PC-9 (cell line): Measurements from ENCODE around the gene CCDC192. TPM values are rescaled to one million over a fixed set of nuclear protein-coding genes. Genes with fewer than 3 reads are reported as not detected.

Experiments
- BruUV-seq: library from RNA; stranded (reverse); fragments of 400-500 nt; replicated peaks from 2 replicates; lab custom pipeline; 2021; lab: Mats Ljungman, UMichigan
- CTCF ChIA-PET: fragments of 300-600 bp; sonication (Branson Sonifier 250); formaldehyde crosslinking; loops from one replicate; lab custom pipeline; 2022; ENCODE audit warnings: antibody characterized with exemption; lab: Charles Lee
- POLR2A ChIA-PET: fragments of 300-600 bp; sonication (Branson Sonifier 250); formaldehyde crosslinking; loops from one replicate; lab custom pipeline; 2022; ENCODE audit warnings: antibody characterized with exemption; ENCODE audit not compliant: unreplicated experiment; lab: Charles Lee
- DNase-seq, 2 experiments: peaks; one replicate each; pipeline versions ENCODE4 v3.0.0 to v3.0.0-alpha.2; 2015 to 2022; ENCODE audit warnings: mixed read lengths in 1 of 2
- H2AFZ ChIP-seq: fragments of 200-600 bp; sonication (generic); 2 replicates; pipeline ENCODE4 v1.8.1; 2017; ENCODE audit warnings: antibody characterized with exemption
- H3F3A ChIP-seq: fragments of 200-600 bp; sonication (generic); 2 replicates; pipeline ENCODE4 v1.8.1; 2017; ENCODE audit warnings: antibody characterized with exemption, mild to moderate bottlenecking, low read depth; ENCODE audit not compliant: insufficient read depth
- H3K27ac ChIP-seq: fragments of 200-600 bp; sonication (generic); 2 replicates; pipeline ENCODE4 v1.6.1; 2016; ENCODE audit warnings: mixed run types
- H3K27me3 ChIP-seq: fragments of 200-600 bp; sonication (generic); 2 replicates; pipeline ENCODE4 v1.6.1; 2016; ENCODE audit warnings: low read depth, mixed run types; ENCODE audit not compliant: insufficient read depth
- H3K36me3 ChIP-seq: fragments of 200-600 bp; sonication (generic); 2 replicates; pipeline ENCODE4 v1.6.1; 2016; ENCODE audit warnings: low read depth, mixed run types
- H3K4me1 ChIP-seq: fragments of 200-600 bp; sonication (generic); replicated peaks from 2 replicates; pipeline ENCODE4 v1.6.1; 2016; ENCODE audit warnings: mixed run types; ENCODE audit not compliant: insufficient read depth
- H3K4me2 ChIP-seq: fragments of 200-600 bp; sonication (generic); 2 replicates; pipeline ENCODE4 v1.6.1; 2017; ENCODE audit warnings: mixed run types
- H3K4me3 ChIP-seq: fragments of 200-600 bp; sonication (generic); 2 replicates; pipeline ENCODE4 v1.6.1; 2016; ENCODE audit warnings: mixed run types
- H3K79me2 ChIP-seq: fragments of 200-600 bp; sonication (generic); 2 replicates; pipeline ENCODE4 v1.6.1; 2017; ENCODE audit warnings: low read depth, mixed run types
- H3K9me2 ChIP-seq: fragments of 200-600 bp; sonication (generic); 2 replicates; pipeline ENCODE4 v1.8.1; 2017; ENCODE audit warnings: mild to moderate bottlenecking; ENCODE audit not compliant: insufficient read depth
- H3K9me3 ChIP-seq: fragments of 200-600 bp; sonication (generic); 2 replicates; pipeline ENCODE4 v1.8.1; 2016; ENCODE audit warnings: low read depth; ENCODE audit not compliant: insufficient read depth
- H4K20me1 ChIP-seq: fragments of 200-600 bp; sonication (generic); 2 replicates; pipeline ENCODE4 v1.8.1; 2017; ENCODE audit not compliant: insufficient read depth
- CTCF ChIP-seq: fragments of 200-600 bp; sonication (generic); conservative IDR thresholded peaks from 2 replicates; pipeline ENCODE4 v1.6.1; 2017; ENCODE audit warnings: mixed run types, antibody characterized with exemption, mild to moderate bottlenecking, moderate library complexity
- EZH2 ChIP-seq: fragments of 200-600 bp; sonication (generic); IDR thresholded peaks from 2 replicates; pipeline ENCODE4 v1.8.0; 2017; ENCODE audit warnings: antibody characterized with exemption, low read depth
- intact Hi-C: fragments of 100-400 bp; cut with micrococcal nuclease; formaldehyde crosslinking; loops from one replicate; pipeline ENCODE4 v1.10.0; 2022; ENCODE audit not compliant: unreplicated experiment
- total RNA-seq: library from RNA; stranded (reverse); gene quantifications from 2 replicates; pipeline ENCODE4 v1.2.3, GENCODE V29; 2021

Gene CCDC192
- total RNA-seq, 1 experiment from 2014 or later: not detected

GRCh38 chr5:127961763-127962145 lies 258.6 kb downstream of the CCDC192 start:
- intact Hi-C loops: no loop called here
- no peaks in the 10 kb centered on the region for H3K79me2 ChIP-seq
- no peaks in the 10 kb centered on the region for H3K9me3 ChIP-seq
- no peaks in the 10 kb centered on the region for H3K9me2 ChIP-seq
- no peak overlapping the region for H3K4me2 ChIP-seq
- no peak overlapping the region for H3K27ac ChIP-seq
- H3F3A ChIP-seq: no peaks in the 10 kb centered on the region; the same call in 1 of the 2 replicates
- no peak overlapping the region for H3K4me3 ChIP-seq
- POLR2A ChIA-PET: no interaction called here
- DNase-seq: no peak
- no peak for TF ChIP-seq CTCF
- H2AFZ ChIP-seq: no peak overlapping the region
- H4K20me1 ChIP-seq: no peaks in the 10 kb centered on the region
- peaks cover 37% of the 10 kb centered on the region for H3K4me1 ChIP-seq
- no peaks in the 10 kb centered on the region for H3K27me3 ChIP-seq
- H3K36me3 ChIP-seq: 0 out of 2 replicates have a peak, but pooled peaks cover 10% of the 10 kb centered on the region
- CTCF ChIA-PET: no interaction called here
- BruUV-seq: no TSS peak

GRCh38 chr5:127962491-127962890 lies 259.3 kb downstream of the CCDC192 start:
- CTCF ChIA-PET: no interaction called here
- no peaks in the 10 kb centered on the region for H3K9me2 ChIP-seq
- TF ChIP-seq EZH2 (no peak), CTCF (no peak)

GRCh38 chr5:127963233-127963632 lies 260.0 kb downstream of the CCDC192 start:
- Histone ChIP-seq H3F3A (peaks cover 3% of the 10 kb centered on the region), H3K4me2 (no peak overlapping the region), H3K27ac (no peak overlapping the region), H3K4me1 (peaks cover 32% of the 10 kb centered on the region), H3K36me3 (0 out of 2 replicates have a peak, but pooled peaks cover 10% of the 10 kb centered on the region), H3K4me3 (no peak overlapping the region), H3K27me3 (no peaks in the 10 kb centered on the region), H3K9me2 (no peaks in the 10 kb centered on the region), H2AFZ (no peak overlapping the region), H4K20me1 (no peaks in the 10 kb centered on the region), H3K9me3 (no peaks in the 10 kb centered on the region), H3K79me2 (no peaks in the 10 kb centered on the region)
- ChIA-PET POLR2A (no interaction called here), CTCF (no interaction called here)
- no peak for DNase-seq
- no peak for TF ChIP-seq EZH2
- no peak for TF ChIP-seq CTCF
- intact Hi-C loops: no loop called here
- BruUV-seq: no TSS peak

More at GRCh38 chr5:127962491-127962890, 259.3 kb downstream of the CCDC192 start:
- no peak overlapping the region for H3K27ac ChIP-seq
- intact Hi-C loops: no loop called here
- POLR2A ChIA-PET: no interaction called here
- H3K27me3 ChIP-seq: no peaks in the 10 kb centered on the region
- peaks cover 35% of the 10 kb centered on the region for H3K4me1 ChIP-seq
- no peaks in the 10 kb centered on the region for H4K20me1 ChIP-seq
- no peak overlapping the region for H3K4me2 ChIP-seq
- H3K79me2 ChIP-seq: no peaks in the 10 kb centered on the region
- no peak for DNase-seq
- no TSS peak for BruUV-seq
- 0 out of 2 replicates have a peak, but pooled peaks cover 10% of the 10 kb centered on the region for H3K36me3 ChIP-seq
- H3K9me3 ChIP-seq: no peaks in the 10 kb centered on the region
- peaks cover under 1% of the 10 kb centered on the region for H3F3A ChIP-seq
- no peak overlapping the region for H2AFZ ChIP-seq
- H3K4me3 ChIP-seq: no peak overlapping the region
